CD4-positive, alpha-beta T cell treated with Interleukin-4 for 1 hour (primary cell): ENCODE data around the gene S100A10.

Experiments
- DNase-seq, 2 donors: peaks; one replicate each; pipeline ENCODE4 v3.0.0-alpha.2; 2020 to 2022

S100A10 gene

DNA sequence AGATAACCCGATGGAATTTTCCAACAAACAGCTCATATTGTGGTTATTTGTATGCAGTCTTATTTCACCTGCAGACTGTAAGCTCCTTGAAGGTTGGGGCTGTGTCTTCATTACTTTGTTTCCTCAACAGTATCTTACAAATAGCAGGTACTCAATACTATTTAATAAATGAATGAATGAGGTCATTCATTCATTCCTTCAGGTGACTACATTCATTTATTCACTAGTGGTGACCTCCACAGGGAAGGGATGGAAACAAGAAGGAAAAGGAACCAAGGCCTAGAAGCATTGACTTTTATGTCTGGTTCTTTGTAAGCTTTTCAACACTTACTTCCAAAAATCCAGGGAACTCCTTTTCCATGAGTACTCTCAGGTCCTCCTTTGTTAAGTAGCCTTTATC, 7.9 kb downstream of the S100A10 start:
- no peak for DNase-seq

DNA sequence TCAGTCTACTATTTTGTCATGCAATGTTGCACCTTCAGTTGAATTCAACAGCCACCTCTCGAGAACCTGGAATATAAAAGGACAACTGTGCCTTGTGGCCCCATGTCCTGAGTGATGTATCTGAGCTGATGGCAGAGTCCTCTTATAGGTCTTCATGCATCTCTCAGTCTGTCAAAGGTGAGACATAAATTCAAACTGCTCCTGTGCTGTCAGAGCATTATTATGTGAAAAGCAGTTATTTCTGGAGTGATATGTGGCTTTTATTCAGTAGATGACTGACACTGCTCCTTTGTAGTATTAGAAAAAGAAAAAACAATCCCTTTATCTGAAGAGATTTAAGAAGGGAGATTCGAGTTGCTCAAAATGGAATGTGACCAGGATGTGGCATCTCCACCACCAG, 8.4 kb downstream of the S100A10 start:
- no peak for DNase-seq

DNA sequence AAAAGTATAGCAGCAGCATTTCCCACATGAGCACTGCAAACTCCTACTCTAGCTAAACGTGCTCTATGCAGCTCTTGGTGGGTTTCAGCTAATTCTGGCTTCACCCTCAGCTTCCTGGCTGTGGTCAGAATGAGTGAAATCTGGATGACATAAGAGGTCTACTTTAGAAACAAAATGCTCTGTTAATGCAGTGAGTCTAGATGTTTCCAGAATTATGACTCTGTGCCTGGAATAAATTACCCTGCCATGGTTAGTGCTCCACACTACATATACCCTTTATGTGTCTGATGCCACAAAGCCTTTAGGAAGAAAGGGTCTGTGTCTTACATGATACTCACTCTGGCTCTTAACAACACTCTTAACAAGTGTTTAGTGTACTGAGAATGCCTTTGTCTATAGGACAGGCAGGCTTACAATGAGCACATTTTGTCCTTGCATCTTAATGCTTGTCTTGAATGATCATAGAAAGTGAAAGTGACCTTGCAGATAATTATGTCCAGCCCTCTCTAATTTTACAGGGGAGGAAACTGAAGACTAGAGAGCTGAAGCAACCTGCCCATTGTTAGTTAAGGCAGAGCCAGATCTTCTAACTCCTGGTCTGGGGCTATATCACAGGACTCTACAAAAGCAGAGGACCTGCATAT, 9.2 kb downstream of the S100A10 start:
- DNase-seq: peak in 1 of 2 donors; percentile 43

DNA sequence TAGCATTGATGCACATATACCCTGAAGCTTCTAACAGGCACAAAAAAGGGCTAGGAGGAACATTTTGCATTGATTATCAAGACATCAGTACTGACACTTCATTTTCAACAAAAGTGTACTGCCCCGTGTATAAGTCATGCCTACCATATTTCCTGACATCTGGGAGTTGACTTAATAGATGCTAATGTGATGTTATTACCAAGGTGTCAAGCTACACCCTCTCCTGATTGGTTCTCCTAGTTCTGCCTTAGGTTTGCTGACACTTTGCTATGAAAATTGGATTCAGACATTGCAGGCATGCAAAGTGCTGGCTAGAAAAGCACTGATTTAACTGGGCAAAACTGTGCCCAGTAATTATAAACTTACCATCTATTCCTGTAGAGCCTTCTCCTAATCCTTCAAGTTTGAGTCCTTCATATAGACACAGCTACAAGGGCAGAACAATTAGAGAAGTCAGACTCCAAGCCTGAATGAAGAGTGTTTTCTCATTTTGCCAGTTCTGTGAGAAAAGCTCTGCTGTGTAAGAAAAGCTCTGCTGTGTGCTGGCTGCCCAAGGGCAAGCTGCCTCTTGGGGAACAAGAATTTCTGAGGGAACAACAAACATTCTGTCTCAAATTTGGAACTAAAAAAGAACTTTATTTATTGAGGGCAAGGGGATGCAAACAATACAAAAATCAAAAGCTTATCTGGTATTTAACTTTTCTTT, 11.2 kb downstream of the S100A10 start:
- no peak for DNase-seq

DNA sequence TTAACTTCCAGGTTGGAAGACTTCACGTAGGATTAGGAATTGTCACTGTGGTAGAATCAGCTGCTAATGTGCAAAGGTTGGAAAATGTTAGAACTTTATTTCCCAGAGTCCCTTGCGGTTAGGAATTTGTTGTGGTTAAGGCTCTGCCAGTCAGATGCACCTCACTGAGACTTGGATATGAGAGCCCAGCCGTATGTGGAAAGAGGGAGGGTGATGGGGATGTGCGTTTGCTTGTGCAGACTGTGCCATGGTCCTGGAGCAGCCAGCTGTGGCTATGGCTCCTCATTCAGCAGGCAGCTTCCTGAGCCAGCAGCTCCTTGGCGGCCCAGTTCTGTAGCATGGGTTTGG, 12.5 kb downstream of the S100A10 start:
- no peak for DNase-seq

DNA sequence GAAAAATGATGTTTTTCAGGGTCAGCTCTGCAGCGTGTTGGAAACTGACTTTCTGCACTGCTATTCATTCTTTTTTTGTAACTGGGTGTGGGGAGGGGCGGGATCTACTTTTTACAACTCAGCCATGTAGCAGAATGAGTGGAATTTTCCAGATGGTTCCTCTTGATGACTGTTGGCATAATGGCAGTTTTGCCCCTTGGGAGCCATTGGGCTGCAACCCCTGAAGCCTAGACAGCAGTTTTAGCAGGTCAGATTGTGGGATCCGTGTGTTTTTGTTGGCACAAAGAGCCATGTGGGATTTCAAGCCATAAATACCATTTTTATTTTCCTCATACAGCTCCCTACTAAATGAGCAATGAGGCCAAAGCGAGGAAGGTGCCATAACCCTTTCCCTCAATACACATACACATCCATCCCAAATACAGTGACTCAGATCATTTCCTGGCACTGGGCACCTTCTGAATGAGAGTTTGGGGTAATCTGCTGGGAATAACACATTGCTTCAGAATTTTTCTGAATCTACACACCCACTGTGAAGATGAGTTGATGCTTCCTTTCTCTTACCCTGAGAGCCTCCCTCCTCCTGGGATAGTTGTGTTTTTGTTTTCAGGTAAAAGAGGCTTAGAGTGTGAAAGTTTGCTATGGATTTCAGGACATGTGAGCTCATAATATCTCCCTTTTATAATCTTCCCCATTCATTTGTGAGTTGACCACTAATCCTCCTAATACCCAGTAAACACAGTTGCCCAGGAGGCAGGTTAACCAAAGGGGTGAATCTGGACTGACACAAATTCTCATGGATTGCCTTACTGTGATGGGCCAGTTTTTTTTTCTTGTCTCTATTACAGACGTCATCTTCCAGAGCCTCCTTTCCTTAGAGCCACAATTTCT, 13.1 kb downstream of the S100A10 start:
- DNase-seq: no peak

DNA sequence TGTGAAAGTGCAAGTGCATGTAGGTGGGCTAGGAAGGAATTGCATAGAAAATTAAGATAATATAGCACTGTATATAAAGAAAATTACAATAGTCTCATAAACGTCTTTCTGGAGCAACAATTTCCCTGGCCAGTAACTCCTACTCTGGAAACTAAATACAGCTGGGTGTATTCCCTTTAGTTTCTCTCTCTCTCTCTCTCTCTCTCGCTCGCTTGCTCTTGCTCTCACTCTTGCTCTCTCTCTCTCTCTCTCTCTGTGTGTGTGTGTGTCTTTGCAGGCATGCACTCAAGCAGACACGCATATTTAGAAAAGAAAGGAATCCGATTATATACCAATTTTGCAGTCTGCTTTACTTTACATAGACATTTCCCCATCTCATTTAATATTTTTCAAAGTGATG, 14.7 kb downstream of the S100A10 start:
- no peak for DNase-seq

DNA sequence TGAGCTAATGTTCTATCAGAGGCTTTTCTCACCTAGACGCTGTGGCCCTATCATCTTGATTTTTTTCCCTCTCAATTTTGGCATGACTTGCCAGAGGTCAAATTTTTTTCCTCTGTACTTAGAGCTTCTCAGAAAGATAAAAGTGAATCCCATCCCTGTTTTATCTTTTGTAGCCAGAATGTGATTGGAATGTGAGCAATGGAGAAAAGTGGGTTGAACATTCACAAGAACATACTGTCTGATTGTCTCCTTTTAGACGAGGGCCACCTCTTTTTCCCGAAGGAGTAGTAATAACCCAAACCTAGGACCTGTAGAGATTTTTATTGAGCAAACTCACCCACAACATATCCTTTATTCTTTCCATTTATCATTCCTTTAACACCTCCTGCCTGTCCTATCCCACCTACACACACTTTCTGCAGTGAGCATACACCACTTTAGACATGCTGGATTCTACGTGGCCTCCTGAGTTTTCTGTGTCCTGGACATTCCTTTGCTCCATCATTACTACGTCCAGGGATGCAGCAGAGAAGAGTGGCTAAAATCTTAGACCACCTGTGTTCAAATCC, 15.9 kb downstream of the S100A10 start:
- no peak for DNase-seq

DNA sequence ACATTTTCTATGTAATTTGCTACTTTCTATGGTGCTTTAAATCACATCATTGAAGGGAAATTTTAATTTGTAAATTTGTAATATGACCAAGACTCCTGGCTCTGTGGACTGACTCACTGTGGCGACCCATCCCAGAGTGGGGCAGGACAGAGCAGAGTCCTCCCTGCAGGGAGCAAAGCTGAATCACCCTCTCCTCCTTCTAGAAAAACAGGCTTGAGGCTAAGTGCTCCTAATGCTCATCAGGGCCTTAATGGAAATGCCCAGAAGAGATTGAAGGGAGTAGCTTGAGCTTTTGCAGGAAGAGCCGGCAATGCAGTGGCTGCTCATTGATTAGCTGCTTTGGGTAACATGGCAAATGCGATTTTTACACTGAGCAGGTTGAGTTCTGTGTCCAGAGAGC, 16.8 kb downstream of the S100A10 start:
- no peak for DNase-seq

DNA sequence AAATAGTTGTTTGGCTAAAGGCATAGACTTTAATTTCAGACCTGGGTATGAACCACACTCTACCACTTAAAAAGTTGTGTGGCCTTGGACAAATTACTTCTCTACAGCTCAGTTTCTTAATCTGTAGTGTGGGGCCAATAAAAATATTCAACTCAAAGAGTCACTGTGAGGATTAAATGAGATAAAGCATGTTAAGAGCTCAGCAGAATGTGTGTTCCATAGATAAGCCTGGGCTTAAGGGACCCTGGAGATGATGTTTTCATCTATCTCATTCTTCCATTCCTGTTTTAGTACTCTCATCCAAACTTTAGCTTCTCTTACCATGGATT, 17.7 kb downstream of the S100A10 start:
- DNase-seq: no peak

DNA sequence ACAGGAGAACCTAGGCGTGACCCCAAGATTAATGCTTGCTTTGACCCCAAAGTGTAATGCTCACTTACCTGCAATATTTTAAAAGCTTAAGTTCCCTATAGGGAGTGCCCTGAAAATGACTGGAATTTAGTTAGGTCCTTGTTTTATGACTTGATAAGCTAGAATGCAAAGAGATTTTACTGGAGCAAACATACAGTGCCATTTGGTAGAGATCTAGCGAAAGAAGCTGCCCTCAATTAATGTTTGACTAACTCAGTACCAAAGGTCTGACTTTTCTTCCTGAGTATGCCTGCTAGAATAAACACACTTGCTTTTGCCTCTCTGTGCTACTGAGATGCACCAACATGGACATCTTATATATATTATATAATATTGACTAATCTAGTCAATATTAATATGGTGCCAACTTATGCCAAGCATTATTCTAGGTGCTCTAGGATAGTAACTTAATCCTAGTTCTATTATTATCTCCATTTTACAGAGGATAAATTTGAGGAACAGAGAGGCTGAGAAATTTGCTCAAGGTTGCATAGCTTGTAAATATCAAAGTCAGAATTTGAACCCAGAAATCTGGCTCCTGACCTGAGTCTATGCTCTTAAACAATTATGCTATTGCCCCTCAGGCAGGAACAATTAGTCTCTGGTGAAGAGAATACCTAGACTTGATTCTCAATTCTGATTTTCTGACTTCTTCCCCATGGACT, 18.2 kb downstream of the S100A10 start:
- DNase-seq: no peak

DNA sequence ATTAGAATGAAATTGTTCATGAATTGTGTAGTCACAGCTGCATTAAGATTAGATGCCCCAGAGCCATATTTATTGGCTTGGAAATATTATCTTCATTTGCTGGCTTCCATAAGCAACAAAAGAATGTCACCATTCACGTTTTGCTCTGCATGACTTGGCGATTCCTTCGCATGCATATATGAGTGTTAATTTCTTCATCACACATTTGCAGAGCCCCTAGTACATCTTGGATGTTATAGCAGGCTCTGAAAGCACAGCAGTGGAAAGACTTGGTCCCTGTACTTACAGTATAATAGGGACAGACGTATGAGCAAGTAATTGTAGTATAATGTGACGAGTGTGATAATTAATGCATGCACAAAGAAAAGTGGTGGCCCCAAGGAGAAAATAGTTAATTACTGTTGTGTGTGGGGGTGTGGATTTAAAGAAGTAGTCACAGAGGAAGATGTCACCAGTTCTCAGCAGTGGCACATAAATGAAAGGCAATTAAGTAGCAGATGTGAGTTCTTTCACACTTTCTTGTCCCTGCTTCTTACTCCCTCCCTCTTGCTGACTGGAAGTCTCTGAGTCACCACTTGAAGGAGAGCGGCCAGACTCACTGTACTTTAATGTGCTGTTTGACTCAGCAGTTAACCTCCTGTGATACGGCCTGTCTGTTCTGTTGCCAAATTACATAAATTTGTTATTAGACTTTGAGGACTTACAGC, 21.0 kb downstream of the S100A10 start:
- peak in 1 of 2 donors; percentile 42 for DNase-seq

DNA sequence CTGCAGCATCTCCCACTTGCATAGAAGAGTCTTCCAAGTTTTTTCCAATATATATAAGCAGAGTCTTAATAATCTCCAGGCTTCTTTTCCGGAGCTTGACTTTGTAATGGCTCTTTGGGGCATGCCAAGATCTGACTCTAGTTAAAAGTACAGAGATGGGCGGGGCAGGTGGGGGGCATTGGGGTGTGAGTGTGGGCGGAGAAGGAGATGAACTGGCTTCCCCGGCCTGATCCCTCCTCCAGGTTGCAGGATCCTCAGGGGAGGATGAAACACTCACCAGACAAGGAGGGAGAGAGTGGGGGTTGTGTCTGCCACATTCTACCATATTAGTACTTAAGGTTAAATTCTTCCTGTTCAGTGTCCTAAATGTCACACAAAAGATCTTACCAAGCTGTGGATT, 23.0 kb downstream of the S100A10 start:
- DNase-seq: no peak

DNA sequence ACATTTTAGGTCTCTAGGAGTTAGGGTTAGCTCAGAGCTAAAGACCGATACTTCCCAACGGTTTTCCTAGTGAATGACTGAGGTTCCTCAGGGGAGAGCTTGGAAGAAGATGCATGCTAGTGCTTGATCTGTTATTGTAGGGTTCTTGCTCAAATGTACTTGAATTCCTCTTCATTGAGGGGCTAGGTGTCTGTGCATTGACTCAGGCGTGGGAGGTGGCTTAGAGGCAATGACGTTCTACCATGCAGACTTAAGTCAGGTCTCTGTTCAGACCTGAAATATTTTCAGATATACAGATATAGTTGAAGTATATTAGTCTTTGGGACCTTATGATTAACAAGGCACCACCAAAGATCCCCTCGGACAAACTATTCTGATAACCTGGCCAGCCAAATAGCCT, 23.5 kb downstream of the S100A10 start:
- DNase-seq: no peak

DNA sequence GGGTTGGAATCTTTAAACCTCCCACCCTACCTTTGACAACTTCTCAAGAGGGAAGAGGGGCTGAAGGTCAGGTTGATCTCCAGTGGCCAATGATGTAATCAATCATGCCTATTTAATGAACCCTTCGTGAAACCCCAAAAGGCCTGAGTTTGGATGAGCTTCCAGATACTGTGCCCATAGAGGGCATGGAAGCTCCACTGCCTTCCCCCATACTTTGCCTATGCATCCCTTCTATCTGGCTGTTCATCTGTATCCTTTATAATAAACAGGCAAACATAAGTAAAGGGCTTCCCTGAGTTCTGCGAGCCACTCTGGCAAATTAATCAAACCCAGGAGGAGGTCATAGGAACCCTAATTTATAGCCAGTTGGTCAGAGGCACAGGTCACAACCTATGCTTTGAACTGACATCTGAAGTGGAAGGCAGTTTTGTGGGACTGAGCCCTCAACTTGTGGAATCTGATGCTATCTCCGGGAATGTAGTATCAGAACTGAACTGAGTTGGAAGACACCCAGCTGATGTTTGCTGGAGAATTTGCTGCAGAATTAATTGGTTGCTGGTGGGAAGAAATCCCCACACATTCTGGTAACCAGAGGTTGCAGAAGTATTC, 24.8 kb downstream of the S100A10 start:
- no peak for DNase-seq

DNA sequence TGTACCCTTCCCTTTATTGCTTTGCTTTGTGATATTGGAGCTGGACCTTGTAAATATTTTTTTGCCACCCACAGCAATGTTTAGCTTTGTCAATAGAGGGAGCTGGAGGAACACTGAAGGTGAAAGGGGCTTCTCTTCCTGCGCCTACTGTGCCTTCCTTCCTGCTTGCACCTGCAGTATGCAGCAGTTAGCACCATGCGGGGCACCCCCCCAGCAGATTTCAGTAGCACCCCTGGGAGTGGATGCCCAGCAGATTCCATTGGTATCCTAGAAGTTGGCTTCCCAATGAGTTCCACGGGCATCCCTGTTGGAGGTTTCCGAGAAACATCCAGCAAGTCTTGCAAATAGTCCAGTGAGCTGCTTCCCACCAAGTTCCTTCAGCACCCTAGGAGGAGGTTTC, 25.6 kb downstream of the S100A10 start:
- DNase-seq: peak; percentile 65 to 84

DNA sequence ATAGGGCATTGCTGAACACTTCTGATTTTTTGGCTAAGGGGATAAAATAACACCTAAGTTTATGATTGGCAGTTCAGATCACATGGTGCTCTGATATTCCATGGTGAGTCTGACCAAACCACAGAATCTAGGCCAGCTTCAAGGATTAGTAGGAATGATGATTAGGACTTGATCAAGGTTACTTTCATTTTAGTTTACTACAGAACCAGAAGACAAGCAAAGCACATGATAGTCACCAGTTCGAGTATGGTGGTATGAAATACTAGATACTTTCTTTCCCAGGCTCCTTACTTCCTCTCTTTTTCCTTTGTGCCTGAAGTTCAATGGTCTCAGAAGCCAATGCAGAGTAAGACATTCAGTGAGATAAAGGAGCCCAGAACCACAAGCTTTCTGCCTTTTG, 26.6 kb downstream of the S100A10 start:
- no peak for DNase-seq

DNA sequence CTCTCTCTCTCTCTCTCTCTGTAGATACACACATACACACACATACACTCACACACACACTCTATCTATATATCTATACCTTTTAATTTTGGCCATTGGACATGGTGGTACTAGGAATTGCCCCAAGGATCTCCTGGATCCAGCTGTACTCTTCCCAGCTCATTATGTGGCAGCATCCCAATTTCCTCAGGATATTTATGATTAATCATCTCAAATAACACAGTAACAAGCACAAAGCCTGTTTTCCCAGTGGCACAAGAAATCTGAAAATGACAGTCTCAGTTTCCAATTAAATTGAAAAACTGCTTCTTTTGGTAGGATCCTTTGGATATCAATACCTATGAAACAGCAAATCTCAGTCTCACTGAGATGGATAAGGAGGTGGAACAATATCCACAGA, 27.6 kb downstream of the S100A10 start:
- DNase-seq: no peak

DNA sequence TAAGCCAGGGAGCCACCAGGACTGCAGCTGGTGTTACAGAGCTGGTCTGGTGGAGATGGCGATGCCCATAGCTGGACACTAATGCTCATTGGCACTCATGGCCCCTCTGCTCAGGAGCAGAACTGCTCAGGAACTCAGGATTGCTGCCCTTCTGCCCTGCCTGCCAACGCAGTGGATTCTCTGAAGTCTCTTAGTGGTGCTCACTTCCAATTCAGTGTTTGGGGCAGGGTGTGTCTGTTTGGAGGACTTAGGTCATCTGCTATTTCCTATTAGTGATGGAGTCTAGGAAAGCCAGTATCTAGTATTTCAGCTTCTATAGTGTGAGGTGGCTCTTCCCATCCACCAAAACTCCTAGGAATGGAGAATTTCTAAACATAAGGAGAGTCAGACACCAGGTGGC, 29.1 kb downstream of the S100A10 start:
- no peak for DNase-seq

DNA sequence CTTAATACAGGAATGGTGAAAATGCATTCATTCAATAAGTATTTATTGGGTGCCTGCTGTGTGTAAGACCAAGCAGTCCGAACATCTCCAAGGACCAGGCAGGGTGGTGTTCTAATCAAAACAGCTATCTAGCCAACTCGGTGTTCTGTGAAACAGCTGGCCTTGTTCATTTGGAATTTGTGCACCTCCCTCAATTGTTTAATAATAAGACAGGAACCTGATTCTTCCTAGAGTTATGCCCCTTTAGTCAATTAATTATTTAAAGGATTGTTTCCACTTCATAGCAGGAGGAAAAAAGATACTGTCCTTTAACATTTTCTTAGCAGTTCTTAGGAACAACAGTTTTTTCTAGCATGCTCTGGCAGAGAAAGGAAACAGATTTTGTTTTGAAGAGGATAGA, 30.4 kb downstream of the S100A10 start:
- DNase-seq: no peak

DNA sequence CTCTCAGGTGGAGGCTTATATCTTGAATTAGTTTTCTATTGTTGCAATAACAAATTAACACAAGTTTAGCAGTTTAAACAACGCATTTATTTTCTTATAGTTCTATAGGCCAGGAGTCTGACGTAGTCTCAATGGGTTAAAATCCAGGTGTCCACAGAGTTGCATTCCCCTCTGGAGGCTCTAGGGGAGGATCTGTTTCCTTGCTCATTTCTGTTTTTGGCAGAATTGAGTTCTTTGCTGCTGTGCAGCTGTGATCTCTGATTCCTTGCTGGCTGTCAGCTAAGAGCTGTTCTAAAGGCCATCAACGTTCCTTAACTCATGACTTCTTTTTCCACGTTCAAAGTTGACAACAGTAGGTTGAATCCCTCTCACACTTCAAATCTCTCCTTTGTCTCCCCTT, 31.8 kb downstream of the S100A10 start:
- DNase-seq: no peak
